Brain microvascular endothelial cell (primary cell): ENCODE results near the gene COL4A1.

Experiments used
- DNase-seq: peaks from one replicate; pipeline ENCODE4 v3.0.0-alpha.2; 2020
- H3K27ac ChIP-seq: fragments of 250-450 bp; sonication (Bioruptor Pico); 2 replicates; pipeline ENCODE4 v1.5.1; 2020; ENCODE audit warnings: mild to moderate bottlenecking, moderate library complexity
- H3K27me3 ChIP-seq: fragments of 250-450 bp; sonication (Bioruptor Pico); replicated peaks from 2 replicates; pipeline ENCODE4 v1.5.1; 2020; ENCODE audit warnings: mild to moderate bottlenecking
- H3K36me3 ChIP-seq: fragments of 250-450 bp; sonication (Bioruptor Pico); replicated peaks from 2 replicates; pipeline ENCODE4 v1.5.1; 2020; ENCODE audit warnings: mild to moderate bottlenecking
- H3K4me3 ChIP-seq: 2 replicates; pipeline ENCODE4 v1.5.1; 2011; ENCODE audit warnings: low read depth, mild to moderate bottlenecking, control low read depth, low read length, moderate library complexity
- CTCF ChIP-seq: IDR thresholded peaks from 2 replicates; pipeline ENCODE4 v1.5.1; 2011; ENCODE audit warnings: low read depth, mild to moderate bottlenecking, moderate library complexity, low read length, control low read depth, inconsistent platforms; ENCODE audit errors: missing control alignments
- in situ Hi-C: cut with HindIII; loops from 2 replicates; pipeline ENCODE4 v1.10.0; 2017; ENCODE audit warnings: low sequenced_read_pairs, low pct_ligation_motif_present

COL4A1 gene

DNA sequence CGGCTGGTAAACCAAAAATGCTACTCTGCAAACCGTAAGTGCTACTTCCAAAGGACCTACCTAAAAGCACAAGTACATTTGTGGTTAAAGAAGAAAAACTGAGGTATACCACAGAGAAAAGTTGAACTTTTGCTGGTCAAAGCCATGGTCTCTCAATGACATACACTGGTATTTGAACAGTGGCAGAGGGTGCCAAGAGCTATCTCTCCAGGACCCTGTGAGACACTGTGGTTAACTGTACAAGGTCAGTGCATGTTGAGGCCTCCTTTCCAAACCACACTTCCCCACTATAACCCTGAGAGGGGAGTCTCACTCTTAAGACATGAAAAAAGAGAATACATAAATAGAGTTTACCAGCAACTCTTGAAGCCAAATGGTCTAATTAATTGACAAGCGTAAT is 49.5 kb downstream of the COL4A1 start:
- no peak overlapping the region for H3K27ac ChIP-seq
- peaks cover 25% of the 10 kb centered on the region for H3K36me3 ChIP-seq
- in situ Hi-C loops = no loop called here
- no peak for TF ChIP-seq CTCF
- H3K27me3 ChIP-seq = no peaks in the 10 kb centered on the region
- no peak for DNase-seq
- no peak overlapping the region for H3K4me3 ChIP-seq

GRCh38 chr13:110256126-110256905 is 50.6 kb downstream of the COL4A1 start:
- in situ Hi-C loops = no loop called here
- H3K36me3 ChIP-seq = peaks cover 25% of the 10 kb centered on the region
- H3K27me3 ChIP-seq = no peaks in the 10 kb centered on the region
- H3K27ac ChIP-seq = no peak overlapping the region
- no peak for DNase-seq
- H3K4me3 ChIP-seq = no peak overlapping the region
- TF ChIP-seq CTCF = no peak

GRCh38 chr13:110254751-110255553 is 52.0 kb downstream of the COL4A1 start:
- no peak overlapping the region for H3K4me3 ChIP-seq
- H3K36me3 ChIP-seq = peaks cover 25% of the 10 kb centered on the region
- no peaks in the 10 kb centered on the region for H3K27me3 ChIP-seq
- DNase-seq = no peak
- no peak for TF ChIP-seq CTCF
- H3K27ac ChIP-seq = peak overlapping the region; percentile 36
- in situ Hi-C loops = no loop called here

GRCh38 chr13:110254151-110254679 is 52.7 kb downstream of the COL4A1 start:
- Histone ChIP-seq H3K27ac (peak overlapping the region; percentile 36), H3K36me3 (peaks cover 24% of the 10 kb centered on the region), H3K27me3 (no peaks in the 10 kb centered on the region), H3K4me3 (no peak overlapping the region)
- DNase-seq = no peak
- in situ Hi-C loops = no loop called here
- TF ChIP-seq CTCF = no peak

DNA sequence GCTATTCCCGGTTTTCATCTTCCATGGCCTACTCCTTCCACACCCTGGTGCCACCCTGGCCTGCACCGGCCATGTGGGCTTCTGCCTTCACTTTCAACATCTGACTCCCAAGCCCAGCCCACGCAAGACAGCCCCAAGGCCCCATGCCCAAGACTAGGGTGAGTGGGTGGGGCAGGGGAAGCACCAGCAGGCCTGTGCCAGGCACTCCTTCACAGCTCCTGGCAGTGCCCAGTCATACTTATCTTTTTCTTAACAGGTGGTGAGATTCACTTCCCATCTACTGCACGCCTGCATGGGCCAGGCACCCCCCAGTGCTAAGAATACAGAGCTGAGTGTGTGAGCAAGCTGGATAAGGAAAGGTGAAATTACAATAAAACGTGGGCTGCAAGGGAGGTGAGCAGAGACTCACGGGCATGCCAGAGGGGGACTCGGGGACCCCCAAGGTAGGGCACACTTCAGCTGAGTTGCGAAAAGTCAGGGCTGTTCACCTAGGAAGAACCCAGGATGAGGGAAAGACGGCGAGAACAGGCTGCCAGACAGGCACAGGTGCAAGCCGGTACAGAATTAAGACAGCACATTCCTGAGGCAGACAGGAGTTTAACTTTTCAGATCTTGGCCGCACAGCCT is 55.7 kb downstream of the COL4A1 start:
- no peak for DNase-seq
- H3K27ac ChIP-seq = peak overlapping the region; percentile 93
- in situ Hi-C loops = no loop called here
- H3K36me3 ChIP-seq = peaks cover 38% of the 10 kb centered on the region
- H3K27me3 ChIP-seq = no peaks in the 10 kb centered on the region
- no peak overlapping the region for H3K4me3 ChIP-seq
- no peak for TF ChIP-seq CTCF
